Spleen (tissue), 11 donors: Measurements from ENCODE around the gene RFPL1. TPM values are rescaled to one million over a fixed set of nuclear protein-coding genes. Genes with fewer than 3 reads are reported as not detected.

Experiments
- DNase-seq: peaks from one replicate; pipeline ENCODE4 v3.0.0-alpha.2; 2020
- H3K27ac ChIP-seq, 8 donors: fragments of 200-600 bp; sonication (generic) in 7 of 8; 1 replicate in 4 of 8; 2 replicates in 4 of 8; pipeline versions ENCODE4 v1.5.0 to v1.8.0; 2016 to 2021; ENCODE audit warnings: inconsistent platforms in 4 of 8, mild to moderate bottlenecking in 4 of 8, moderate library complexity in 1 of 8
- H3K27me3 ChIP-seq, 7 donors: fragments of 200-600 bp; sonication (generic) in 6 of 7; replicated peaks in 1 of 7; 1 replicate in 4 of 7; 2 replicates in 3 of 7; pipeline versions ENCODE4 v1.5.0 to v1.8.0; 2016 to 2021; ENCODE audit warnings: inconsistent platforms in 3 of 7, mild to moderate bottlenecking in 1 of 7
- H3K36me3 ChIP-seq, 6 donors: fragments of 200-600 bp; sonication (generic) in 5 of 6; 1 replicate in 4 of 6; 2 replicates in 2 of 6; pipeline versions ENCODE4 v1.5.0 to v1.8.0; 2016 to 2021; ENCODE audit warnings: inconsistent platforms in 2 of 6
- H3K4me1 ChIP-seq, 6 donors: fragments of 200-600 bp; sonication (generic) in 5 of 6; 1 replicate in 3 of 6; 2 replicates in 3 of 6; pipeline versions ENCODE4 v1.5.0 to v1.8.0; 2016 to 2021; ENCODE audit warnings: inconsistent platforms in 3 of 6
- H3K4me3 ChIP-seq, 8 donors: fragments of 200-600 bp; sonication (generic) in 7 of 8; 1 replicate in 4 of 8; 2 replicates in 4 of 8; pipeline versions ENCODE4 v1.5.0 to v1.8.0; 2016 to 2021; ENCODE audit warnings: inconsistent platforms in 4 of 8, mild to moderate bottlenecking in 4 of 8, moderate library complexity in 2 of 8
- H3K9me3 ChIP-seq, 8 donors: fragments of 200-600 bp; sonication (generic) in 7 of 8; 1 replicate in 4 of 8; 2 replicates in 4 of 8; pipeline versions ENCODE4 v1.5.0 to v1.8.0; 2016 to 2021; ENCODE audit warnings: inconsistent platforms in 4 of 8
- POLR2A ChIP-seq, 3 donors: fragments of 450-650 bp; IDR thresholded peaks; one replicate each; pipeline ENCODE4 v1.5.1; 2017; ENCODE audit warnings: antibody characterized with exemption in 3 of 3, mild to moderate bottlenecking in 1 of 3
- POLR2AphosphoS5 ChIP-seq, 3 donors: sonication (generic); formaldehyde crosslinking; IDR thresholded peaks; one replicate each; pipeline ENCODE4 v1.5.1; 2017; ENCODE audit warnings: antibody characterized with exemption in 3 of 3
- WGBS, 5 donors: extraction: QIAGEN DNeasy Blood & Tissue Kit in 3 of 5; methylation state at CpG; one replicate each; pipeline versions ENCODE4 v1.1.5 to v1.1.7; 2013 to 2018; 5-methylcytosine and 5-hydroxymethylcytosine counted together
- intact Hi-C: fragments of 100-400 bp; cut with DNase I; formaldehyde crosslinking; loops from one replicate; pipeline ENCODE4 v1.15.0; 2023; ENCODE audit warnings: low total_unique reads
- polyA plus RNA-seq, 3 donors: library from polyadenylated mRNA; stranded (reverse); fragments of 200-250 nt; gene quantifications; one replicate each; pipeline ENCODE4 v1.2.1, GENCODE V29; 2013
- total RNA-seq, 7 donors: library from RNA; depleted of rRNA in 3 of 7; stranded (reverse); fragments of >200 nt in 3 of 7; fragmentation: NEBNext Ultra II Directional in 4 of 7; extraction: Animal tissue kit (Norgen Biotek cat#: 25700) in 4 of 7; gene quantifications; one replicate each; pipeline versions ENCODE4 v1.1.0 to v1.2.1, GENCODE V29; 2016 to 2021
- TF ChIP-seq, protein P1 (sequence below), 11 experiments: fragments of 200-600 bp in 7 of 11; fragments of 450-650 bp in 4 of 11; sonication (generic) in 4 of 11; IDR thresholded peaks in 8 of 11; conservative IDR thresholded peaks in 3 of 11; 1 replicate in 7 of 11; 2 replicates in 4 of 11; pipeline versions ENCODE4 v1.4.0 to v1.8.0; 2016 to 2021; ENCODE audit warnings: antibody characterized with exemption in 11 of 11, inconsistent platforms in 4 of 11, mild to moderate bottlenecking in 1 of 11
- donor health status: healthy with polysubstance abuse.
- donor health status: DM: no; HTN: no; CAD: no; lungs with moderate emphysema.
- donor health status: DM: no; HTN: no; CAD: no.
- donor health status: Bipolar disorder and iron deficiency.
- donor health status: healthy.
- donor health status: DM: no; HTN: no; CAD: no.
- donor health status: DM: yes; HTN: yes; CAD: no.

Gene RFPL1
- total and polyA plus RNA-seq, 10 donors = 0.03 to 1.4 (median 0.11) TPM; not detected in 5

GRCh38 chr22:29449296-29449875 lies 11.0 kb downstream of the RFPL1 start:
- TF ChIP-seq POLR2A (IDR thresholded peaks at IDR 0.05) (no peak), POLR2AphosphoS5 (IDR thresholded peaks at IDR 0.05) (no peak)
- TF ChIP-seq, protein P1, sequence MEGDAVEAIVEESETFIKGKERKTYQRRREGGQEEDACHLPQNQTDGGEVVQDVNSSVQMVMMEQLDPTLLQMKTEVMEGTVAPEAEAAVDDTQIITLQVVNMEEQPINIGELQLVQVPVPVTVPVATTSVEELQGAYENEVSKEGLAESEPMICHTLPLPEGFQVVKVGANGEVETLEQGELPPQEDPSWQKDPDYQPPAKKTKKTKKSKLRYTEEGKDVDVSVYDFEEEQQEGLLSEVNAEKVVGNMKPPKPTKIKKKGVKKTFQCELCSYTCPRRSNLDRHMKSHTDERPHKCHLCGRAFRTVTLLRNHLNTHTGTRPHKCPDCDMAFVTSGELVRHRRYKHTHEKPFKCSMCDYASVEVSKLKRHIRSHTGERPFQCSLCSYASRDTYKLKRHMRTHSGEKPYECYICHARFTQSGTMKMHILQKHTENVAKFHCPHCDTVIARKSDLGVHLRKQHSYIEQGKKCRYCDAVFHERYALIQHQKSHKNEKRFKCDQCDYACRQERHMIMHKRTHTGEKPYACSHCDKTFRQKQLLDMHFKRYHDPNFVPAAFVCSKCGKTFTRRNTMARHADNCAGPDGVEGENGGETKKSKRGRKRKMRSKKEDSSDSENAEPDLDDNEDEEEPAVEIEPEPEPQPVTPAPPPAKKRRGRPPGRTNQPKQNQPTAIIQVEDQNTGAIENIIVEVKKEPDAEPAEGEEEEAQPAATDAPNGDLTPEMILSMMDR (IDR thresholded peaks at IDR 0.05 in 8 of 11, conservative IDR thresholded peaks at IDR 0.05 in 3 of 11) = no peak
- Histone ChIP-seq H3K36me3 (no peaks in the 10 kb centered on the region), H3K4me3 (no peak overlapping the region), H3K27ac (no peak overlapping the region), H3K9me3 (no peaks in the 10 kb centered on the region), H3K27me3 (no peaks in the 10 kb centered on the region), H3K4me1 (no peaks in the 10 kb centered on the region)
- no peak for DNase-seq
- WGBS, 5 donors = 86 to 95% (median 92%) methylated on average over 9 to 11 of the region's 11 CpGs
- intact Hi-C loops = no loop called here

GRCh38 chr22:29450222-29450621 lies 11.8 kb downstream of the RFPL1 start:
- 79 to 90% (median 86%) methylated on average over 8 of the region's 8 CpGs for WGBS, 5 donors
- TF ChIP-seq, protein P1 (IDR thresholded peaks at IDR 0.05 in 8 of 11, conservative IDR thresholded peaks at IDR 0.05 in 3 of 11) = no peak
- TF ChIP-seq POLR2AphosphoS5 (IDR thresholded peaks at IDR 0.05) (no peak), POLR2A (IDR thresholded peaks at IDR 0.05) (no peak)
- H3K4me1 ChIP-seq = no peaks in the 10 kb centered on the region
- DNase-seq = no peak
- H3K4me3 ChIP-seq = no peak overlapping the region
- H3K9me3 ChIP-seq = no peaks in the 10 kb centered on the region
- intact Hi-C loops = no loop called here
- no peak overlapping the region for H3K27ac ChIP-seq
- H3K36me3 ChIP-seq = no peaks in the 10 kb centered on the region
- no peaks in the 10 kb centered on the region for H3K27me3 ChIP-seq

DNA sequence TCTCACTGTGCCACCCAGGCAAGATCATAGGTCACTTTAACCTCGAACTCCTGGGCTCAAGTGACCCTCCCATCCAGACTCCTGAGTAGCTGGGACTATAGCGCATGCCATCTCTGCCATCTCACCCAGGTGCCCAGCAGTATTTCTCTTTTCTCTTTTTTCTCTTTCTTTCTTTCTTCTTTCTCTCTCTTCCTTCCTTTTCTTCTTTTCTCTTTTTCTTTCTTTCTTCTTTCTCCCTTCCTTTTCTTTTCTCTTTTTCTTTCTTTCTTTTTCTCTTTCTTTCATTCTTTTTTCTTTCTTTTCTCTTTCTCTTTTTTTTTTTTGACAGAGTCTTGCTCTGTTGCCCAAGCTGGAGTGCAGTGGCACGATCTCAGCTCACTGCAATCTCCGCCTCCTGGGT lies 13.5 kb downstream of the RFPL1 start:
- no peak overlapping the region for H3K4me3 ChIP-seq
- no peak for TF ChIP-seq POLR2AphosphoS5 (IDR thresholded peaks at IDR 0.05)
- no peak for TF ChIP-seq POLR2A (IDR thresholded peaks at IDR 0.05)
- TF ChIP-seq, protein P1 (IDR thresholded peaks at IDR 0.05 in 8 of 11, conservative IDR thresholded peaks at IDR 0.05 in 3 of 11) = no peak
- 85 to 89% (median 85%) methylated on average over 4 of the region's 4 CpGs for WGBS, 5 donors
- no peaks in the 10 kb centered on the region for H3K27me3 ChIP-seq
- no peak overlapping the region for H3K27ac ChIP-seq
- intact Hi-C loops = no loop called here
- no peaks in the 10 kb centered on the region for H3K9me3 ChIP-seq
- H3K36me3 ChIP-seq = no peaks in the 10 kb centered on the region
- no peaks in the 10 kb centered on the region for H3K4me1 ChIP-seq
- no peak for DNase-seq

DNA sequence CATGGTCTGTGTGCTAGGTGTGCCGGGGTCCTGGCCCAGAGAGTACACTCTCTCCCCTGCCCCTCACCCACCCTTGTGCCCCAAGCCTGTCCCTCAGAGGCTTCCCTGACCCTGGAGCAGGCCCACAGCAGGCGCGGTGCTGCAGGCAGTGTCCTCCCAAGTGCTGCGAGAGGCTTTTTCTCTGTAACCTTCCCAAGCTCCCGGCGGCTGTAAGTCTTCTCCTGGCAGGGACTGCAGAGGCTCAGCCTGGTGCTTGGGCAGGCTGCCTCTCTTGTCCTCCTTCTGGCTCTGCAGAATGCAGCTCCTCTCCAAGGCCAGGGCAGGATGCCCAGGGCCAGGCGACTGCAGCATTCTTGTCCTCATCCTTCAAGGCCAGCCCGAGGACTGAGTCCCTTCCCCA lies 15.9 kb downstream of the RFPL1 start:
- no peak for DNase-seq
- Histone ChIP-seq H3K36me3 (no peaks in the 10 kb centered on the region), H3K4me3 (no peak overlapping the region), H3K27me3 (no peaks in the 10 kb centered on the region), H3K4me1 (no peaks in the 10 kb centered on the region), H3K9me3 (no peaks in the 10 kb centered on the region), H3K27ac (no peak overlapping the region)
- intact Hi-C loops = no loop called here
- 67 to 91% (median 88%) methylated on average over 5 to 8 of the region's 8 CpGs for WGBS, 5 donors
- TF ChIP-seq, protein P1 (IDR thresholded peaks at IDR 0.05 in 8 of 11, conservative IDR thresholded peaks at IDR 0.05 in 3 of 11) = no peak
- no peak for TF ChIP-seq POLR2A (IDR thresholded peaks at IDR 0.05)
- TF ChIP-seq POLR2AphosphoS5 (IDR thresholded peaks at IDR 0.05) = no peak
